Measurements from ENCODE around the gene IL11.

The IL11 gene

GRCh38 chr19:55384920-55385723 lies 14.9 kb upstream of the IL11 start:
- peak; percentile 94 for DNase-seq (ENCODE audit: low spot score)
- Mint-ChIP-seq H3K27me3 (ENCODE audit: low read depth) (no peaks in the 10 kb centered on the region), H3K4me1 (ENCODE audit: low read depth) (peaks cover 37% of the 10 kb centered on the region), H3K4me3 (peak overlapping the region; percentile 99), H3K36me3 (ENCODE audit: low read depth) (peaks cover 54% of the 10 kb centered on the region), H3K9me3 (no peaks in the 10 kb centered on the region), H3K27ac (peak overlapping the region; percentile 98)

GRCh38 chr19:55384131-55384919 lies 14.1 kb upstream of the IL11 start, which contains the start of gene TMEM238:
TMEM238 (minus strand) TSS chr19:55384292; CDS start chr19:55384259, 33 bp downstream.
- no peaks in the 10 kb centered on the region for H3K9me3 Mint-ChIP-seq
- peak; percentile 49 for DNase-seq (ENCODE audit: low spot score)
- H3K27ac Mint-ChIP-seq: peak within 1 kb of the TSS; percentile 98
- H3K4me1 Mint-ChIP-seq (ENCODE audit: low read depth): peaks cover 33% of the 10 kb centered on the region
- H3K27me3 Mint-ChIP-seq (ENCODE audit: low read depth): no peaks in the 10 kb centered on the region
- H3K36me3 Mint-ChIP-seq (ENCODE audit: low read depth): peaks cover 47% of the 10 kb centered on the region
- peak within 1 kb of the TSS; percentile 99 for H3K4me3 Mint-ChIP-seq

- Mint-ChIP-seq H3K4me3 (peak overlapping the region; percentile 90), H3K27ac (peak overlapping the region; percentile 92), H3K36me3 (ENCODE audit: low read depth) (peaks cover 41% of the 10 kb centered on the region), H3K27me3 (ENCODE audit: low read depth) (no peaks in the 10 kb centered on the region), H3K9me3 (no peaks in the 10 kb centered on the region), H3K4me1 (ENCODE audit: low read depth) (peaks cover 33% of the 10 kb centered on the region)
- peak; percentile 47 for DNase-seq (ENCODE audit: low spot score)
Observed at GRCh38 chr19:55383279-55384130, 13.2 kb upstream of the IL11 start.

- Mint-ChIP-seq H3K27ac (peak overlapping the region; percentile 92), H3K4me1 (ENCODE audit: low read depth) (peaks cover 32% of the 10 kb centered on the region), H3K4me3 (peak overlapping the region; percentile 90), H3K27me3 (ENCODE audit: low read depth) (no peaks in the 10 kb centered on the region), H3K36me3 (ENCODE audit: low read depth) (peaks cover 33% of the 10 kb centered on the region), H3K9me3 (no peaks in the 10 kb centered on the region)
- DNase-seq (ENCODE audit: low spot score): no peak
Observed at GRCh38 chr19:55382522-55383054, 12.3 kb upstream of the IL11 start.

GRCh38 chr19:55382013-55382412 lies 11.8 kb upstream of the IL11 start:
- Mint-ChIP-seq H3K27ac (peak overlapping the region; percentile 69), H3K4me3 (peak overlapping the region; percentile 90)

GRCh38 chr19:55379174-55379573 lies 8.9 kb upstream of the IL11 start:
- no peaks in the 10 kb centered on the region for H3K27me3 Mint-ChIP-seq (ENCODE audit: low read depth)
- H3K4me3 Mint-ChIP-seq: no peak overlapping the region
- H3K9me3 Mint-ChIP-seq: no peaks in the 10 kb centered on the region
- DNase-seq (ENCODE audit: low spot score): no peak
- no peak overlapping the region for H3K27ac Mint-ChIP-seq
- H3K36me3 Mint-ChIP-seq (ENCODE audit: low read depth): peaks cover 11% of the 10 kb centered on the region
- peaks cover 14% of the 10 kb centered on the region for H3K4me1 Mint-ChIP-seq (ENCODE audit: low read depth)

More at GRCh38 chr19:55382013-55382412, 11.8 kb upstream of the IL11 start:
- Mint-ChIP-seq H3K27me3 (ENCODE audit: low read depth) (no peaks in the 10 kb centered on the region), H3K36me3 (ENCODE audit: low read depth) (peaks cover 27% of the 10 kb centered on the region), H3K4me1 (ENCODE audit: low read depth) (peaks cover 27% of the 10 kb centered on the region), H3K9me3 (no peaks in the 10 kb centered on the region)
- DNase-seq (ENCODE audit: low spot score): no peak

- Mint-ChIP-seq H3K27ac (no peak overlapping the region), H3K4me3 (no peak overlapping the region), H3K27me3 (ENCODE audit: low read depth) (peaks cover 7% of the 10 kb centered on the region), H3K4me1 (ENCODE audit: low read depth) (peaks cover 9% of the 10 kb centered on the region), H3K9me3 (no peaks in the 10 kb centered on the region), H3K36me3 (ENCODE audit: low read depth) (peaks cover 11% of the 10 kb centered on the region)
- DNase-seq (ENCODE audit: low spot score): no peak
Observed at GRCh38 chr19:55377356-55378131, 7.3 kb upstream of the IL11 start.

- no peak within 1 kb of the TSS for H3K4me3 Mint-ChIP-seq
- H3K27me3 Mint-ChIP-seq (ENCODE audit: low read depth): peaks cover 15% of the 10 kb centered on the region
- no peaks in the 10 kb centered on the region for H3K9me3 Mint-ChIP-seq
- DNase-seq (ENCODE audit: low spot score): no peak
- no peaks in the 10 kb centered on the region for H3K4me1 Mint-ChIP-seq (ENCODE audit: low read depth)
- peaks cover under 1% of the 10 kb centered on the region for H3K36me3 Mint-ChIP-seq (ENCODE audit: low read depth)
- H3K27ac Mint-ChIP-seq: no peak within 1 kb of the TSS
Observed at GRCh38 chr19:55376241-55376933, 6.1 kb upstream of the IL11 start, which contains the start of gene TMEM190. TMEM190 (plus strand) TSS chr19:55376826; CDS start chr19:55376854, 28 bp downstream.

- Mint-ChIP-seq H3K36me3 (ENCODE audit: low read depth) (no peaks in the 10 kb centered on the region), H3K4me1 (ENCODE audit: low read depth) (no peaks in the 10 kb centered on the region), H3K27me3 (ENCODE audit: low read depth) (peaks cover 31% of the 10 kb centered on the region), H3K27ac (no peak overlapping the region), H3K9me3 (no peaks in the 10 kb centered on the region), H3K4me3 (no peak overlapping the region)
- DNase-seq (ENCODE audit: low spot score): no peak
Observed at GRCh38 chr19:55373993-55374757, 3.9 kb upstream of the IL11 start.

GRCh38 chr19:55373306-55373992 lies 3.2 kb upstream of the IL11 start:
- Mint-ChIP-seq H3K27me3 (ENCODE audit: low read depth) (peaks cover 36% of the 10 kb centered on the region), H3K4me3 (no peak overlapping the region), H3K4me1 (ENCODE audit: low read depth) (no peaks in the 10 kb centered on the region), H3K9me3 (no peaks in the 10 kb centered on the region), H3K36me3 (ENCODE audit: low read depth) (no peaks in the 10 kb centered on the region), H3K27ac (no peak overlapping the region)
- no peak for DNase-seq (ENCODE audit: low spot score)

- H3K27me3 Mint-ChIP-seq (ENCODE audit: low read depth): peaks cover 44% of the 10 kb centered on the region
- no peak overlapping the region for H3K4me3 Mint-ChIP-seq
- H3K27ac Mint-ChIP-seq: no peak overlapping the region
- no peaks in the 10 kb centered on the region for H3K9me3 Mint-ChIP-seq
- no peak for DNase-seq (ENCODE audit: low spot score)
- H3K4me1 Mint-ChIP-seq (ENCODE audit: low read depth): no peaks in the 10 kb centered on the region
- no peaks in the 10 kb centered on the region for H3K36me3 Mint-ChIP-seq (ENCODE audit: low read depth)
Observed at GRCh38 chr19:55372316-55373081, 2.2 kb upstream of the IL11 start.
